CD4-positive, alpha-beta T cell treated with Interleukin-4 for 4 hours (primary cell): ENCODE results near the gene VPS37C.
"Not testable (repeated sequence)": the region's sequence is repeated elsewhere in the genome, so short reads cannot be mapped to it uniquely, and the experiment has no call there.

Source experiments
- DNase-seq: peaks from one replicate; pipeline ENCODE4 v3.0.0-alpha.2; 2020

Gene VPS37C

DNA sequence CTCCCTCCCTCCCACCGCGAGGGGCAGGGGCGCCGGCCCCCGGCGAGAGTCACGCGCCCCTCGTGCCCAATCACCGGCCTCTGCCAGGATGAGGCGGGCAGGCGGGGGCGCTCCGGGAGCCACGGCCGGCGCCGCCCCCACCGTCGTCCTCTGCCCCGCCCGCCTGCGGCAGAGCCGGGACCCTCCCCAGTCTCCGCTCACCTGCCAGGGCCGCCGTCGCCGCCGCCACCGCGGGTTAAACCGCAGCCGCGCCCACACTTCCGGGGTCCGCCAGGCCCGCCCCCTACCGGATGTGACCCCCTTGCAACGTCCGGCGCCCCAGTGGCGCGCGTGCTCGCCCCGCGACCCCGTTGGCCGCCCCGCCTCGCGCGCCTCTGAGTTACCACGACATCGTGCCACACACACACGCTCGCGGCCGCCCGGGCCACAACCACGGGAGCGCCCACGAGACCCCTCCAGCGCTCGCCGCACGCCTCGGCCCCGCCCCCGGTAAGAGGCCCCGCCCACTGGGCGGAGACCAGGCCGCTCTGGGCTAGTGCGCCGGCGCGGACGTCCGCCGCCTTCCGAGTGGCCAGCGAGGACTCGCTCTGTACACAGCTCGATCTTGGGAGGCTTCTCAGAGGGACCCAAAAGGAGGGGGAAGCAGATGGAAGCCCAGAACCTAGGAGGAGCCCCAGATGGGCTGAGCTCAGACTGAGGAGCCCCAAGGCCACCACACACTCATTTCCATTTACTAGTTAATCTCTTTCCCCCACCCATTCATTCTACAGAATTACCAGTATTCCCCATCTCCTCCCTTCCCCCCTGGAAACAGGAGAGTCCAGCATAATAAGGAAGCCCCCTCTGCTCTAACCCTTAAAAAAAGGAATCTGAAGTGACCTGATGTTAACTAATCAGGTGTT is at the start of gene VPS37C:
VPS37C (minus strand) TSS at position 237 of the 902 bp plus-strand sequence. CDS start 22,597 bp downstream, outside the sequence.
- DNase-seq, result peak; percentile 94

DNA sequence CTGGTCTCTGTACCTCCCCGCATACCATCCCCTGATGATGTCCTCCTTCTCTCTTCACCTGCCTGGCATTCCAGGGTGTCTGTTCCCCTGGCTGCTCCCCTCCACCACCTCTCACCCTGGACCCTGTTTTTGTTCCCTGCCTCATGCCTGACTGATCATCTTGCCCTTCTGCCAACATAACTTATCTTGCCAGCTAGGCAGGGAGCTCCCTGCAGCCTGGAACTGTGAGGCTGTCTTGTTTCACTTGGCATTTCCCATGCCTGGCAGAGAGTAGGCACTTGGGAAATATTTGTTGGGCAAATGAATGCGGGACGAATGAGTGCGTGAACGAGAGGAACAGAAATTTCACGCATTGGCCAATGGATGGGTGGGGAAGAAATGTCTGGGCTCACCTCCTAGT is 49.4 kb upstream of the VPS37C start:
- not testable (repeated sequence) for DNase-seq

DNA sequence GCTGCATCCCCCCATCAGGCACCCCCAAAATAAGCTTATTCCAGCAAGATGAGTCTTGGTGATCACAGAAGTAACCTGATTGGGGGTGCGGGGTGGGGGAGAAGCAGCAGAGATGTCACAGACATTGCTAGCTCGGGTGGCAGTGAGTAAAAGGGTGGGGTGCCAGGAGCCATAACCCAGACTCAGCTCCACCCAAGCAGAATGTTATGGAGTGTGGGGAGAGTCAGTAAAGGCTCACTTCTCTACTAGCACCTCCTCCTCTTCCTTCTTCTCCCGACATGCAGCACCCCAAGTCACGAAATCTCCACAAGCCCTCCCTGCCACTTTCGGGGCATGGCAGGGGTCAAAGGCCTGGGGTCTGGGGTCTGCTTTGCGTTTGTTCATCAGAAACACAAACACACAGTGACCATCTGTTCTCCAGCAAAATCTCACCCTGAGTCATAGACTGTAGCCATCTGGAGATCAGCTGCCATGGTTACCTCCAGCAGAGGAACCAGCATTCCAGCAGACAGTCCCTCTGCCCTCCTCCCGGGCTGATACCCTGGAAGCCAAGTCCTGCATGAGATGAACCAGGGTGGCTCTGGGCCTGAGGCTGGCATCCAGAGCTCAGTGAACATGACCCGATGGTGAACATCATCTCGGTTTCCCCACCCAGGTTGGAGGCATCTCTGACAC is 46.5 kb upstream of the VPS37C start:
- not testable (repeated sequence) for DNase-seq

DNA sequence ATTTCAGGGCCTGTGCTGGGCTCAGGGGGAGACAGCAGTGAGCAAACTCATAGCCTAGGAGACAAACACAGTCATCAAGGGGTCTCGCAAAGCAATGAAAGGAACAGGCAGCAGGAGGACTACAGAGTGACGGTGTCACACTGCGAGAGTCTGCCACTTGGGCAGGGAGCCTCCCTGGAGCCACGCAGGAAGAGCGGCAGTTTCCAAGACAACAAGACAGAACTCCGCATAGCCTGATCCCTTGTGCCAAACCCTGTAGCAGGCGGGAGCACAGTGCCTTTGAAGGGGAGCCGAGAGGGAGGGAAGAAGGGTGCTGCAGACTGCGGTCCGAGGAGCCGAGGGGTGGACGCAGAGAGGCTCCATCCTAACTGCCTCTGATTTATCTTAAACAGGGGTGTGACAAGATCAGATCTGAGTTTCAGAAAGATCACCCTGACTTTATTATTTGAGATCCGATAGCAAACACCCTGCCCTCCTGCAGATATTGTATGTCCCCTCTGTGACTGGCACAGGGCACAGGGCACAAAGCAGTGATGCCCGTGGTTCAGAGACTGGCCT is 43.4 kb upstream of the VPS37C start:
- not testable (repeated sequence) for DNase-seq

DNA sequence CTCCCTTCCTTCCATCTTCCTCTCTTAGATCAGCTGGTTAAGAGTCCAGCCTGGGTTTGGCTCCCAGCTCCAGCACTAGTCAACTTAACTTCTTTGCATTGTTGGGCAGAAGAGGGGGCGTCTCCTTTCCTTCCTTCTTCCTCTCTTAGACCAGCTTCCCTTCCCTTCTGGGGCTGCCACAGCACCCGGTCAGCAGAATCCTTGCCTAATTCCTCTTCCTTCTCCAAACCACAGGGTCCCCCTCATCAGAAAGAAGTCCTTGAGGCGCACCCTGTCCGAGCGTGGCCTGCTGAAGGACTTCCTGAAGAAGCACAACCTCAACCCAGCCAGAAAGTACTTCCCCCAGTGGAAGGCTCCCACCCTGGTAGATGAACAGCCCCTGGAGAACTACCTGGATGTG is 42.6 kb upstream of the VPS37C start:
- DNase-seq, result not testable (repeated sequence)

DNA sequence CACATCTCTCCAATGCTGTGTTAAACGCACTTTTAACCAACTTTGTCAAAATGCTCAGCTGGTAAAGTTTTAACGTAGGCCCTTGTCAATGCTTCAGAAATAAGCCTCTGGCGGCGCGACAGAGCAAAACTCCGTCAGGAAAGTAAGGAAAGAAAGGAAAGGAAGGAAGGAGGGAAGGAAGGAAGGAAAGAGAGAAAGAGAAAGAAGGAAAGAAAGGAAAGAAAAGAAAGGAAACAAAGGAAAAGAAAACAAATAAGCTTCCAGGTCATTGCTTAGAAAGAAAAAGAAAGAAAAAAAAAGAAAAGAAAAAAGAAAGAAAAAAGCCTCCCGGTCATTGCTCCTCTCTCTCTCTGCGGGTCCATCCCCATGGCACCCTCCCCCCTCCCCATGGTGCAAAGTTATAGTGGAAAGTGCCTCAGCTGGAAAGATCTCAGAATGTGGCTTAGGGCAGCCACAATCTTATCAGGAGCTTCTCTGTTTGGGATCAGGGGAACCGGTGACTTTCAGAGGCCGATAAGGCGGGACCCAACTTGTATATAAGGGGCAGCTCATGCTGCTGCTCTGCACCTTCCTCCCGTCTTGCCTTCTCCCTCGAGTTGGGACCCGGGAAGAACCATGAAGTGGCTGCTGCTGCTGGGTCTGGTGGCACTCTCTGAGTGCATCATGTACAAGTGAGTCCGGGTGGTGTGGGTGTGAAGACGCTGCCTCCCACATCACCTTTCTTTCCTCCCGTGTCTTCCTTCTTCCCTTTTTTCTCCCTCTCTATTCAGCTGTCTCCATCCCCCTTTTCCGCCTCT is 41.9 kb upstream of the VPS37C start, which contains the start of gene PGA3:
PGA3 (plus strand) TSS at position 566 of the 797 bp plus-strand sequence; CDS start at position 616, 50 bp downstream.
- DNase-seq, result not testable (repeated sequence)

DNA sequence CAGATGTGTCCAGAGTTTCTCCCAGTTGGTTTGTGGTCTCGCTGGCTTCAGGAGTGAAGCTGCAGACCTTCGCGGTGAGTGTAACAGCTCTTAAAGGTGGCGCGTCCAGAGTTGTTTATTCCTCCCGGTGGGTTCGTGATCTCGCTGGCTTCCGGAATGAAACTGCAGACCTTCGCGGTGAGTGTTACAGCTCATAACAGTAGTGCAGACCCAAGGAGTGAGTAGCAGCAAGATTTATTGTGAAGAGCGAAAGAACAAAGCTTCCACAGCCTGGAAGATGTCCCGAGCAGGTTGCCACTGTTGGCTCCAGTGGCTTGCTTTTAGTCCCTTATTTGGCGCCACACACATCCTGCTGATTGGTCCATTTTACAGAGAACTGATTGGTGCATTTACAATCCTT is 40.2 kb upstream of the VPS37C start:
- no peak for DNase-seq

DNA sequence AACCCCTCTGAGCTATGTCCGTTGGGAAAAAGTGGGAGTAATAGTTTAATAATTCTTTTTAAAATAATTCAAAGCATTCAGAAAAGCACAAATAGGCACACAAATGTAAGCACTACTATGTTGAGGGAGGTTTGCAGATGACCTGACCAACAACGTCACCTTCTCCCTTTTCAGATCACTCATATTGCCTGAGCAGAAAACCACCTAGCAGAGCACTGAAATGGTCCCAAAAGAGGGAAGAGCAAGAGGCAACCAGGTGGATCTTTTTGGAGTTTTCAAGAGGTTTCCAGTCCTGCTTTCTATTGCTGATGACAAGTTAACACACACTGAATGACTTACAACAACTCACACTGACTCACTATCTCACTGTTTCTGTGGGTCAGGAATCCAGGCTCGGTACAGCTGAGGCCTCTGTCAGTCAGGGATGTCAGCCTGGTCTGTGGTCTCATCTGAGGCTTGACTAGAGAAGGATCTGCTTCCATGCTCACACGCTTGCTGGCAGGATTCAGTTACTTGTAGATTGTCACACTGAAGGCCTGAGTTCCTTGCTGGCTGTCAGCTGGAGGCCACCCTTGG is 37.8 kb upstream of the VPS37C start:
- DNase-seq, result no peak

DNA sequence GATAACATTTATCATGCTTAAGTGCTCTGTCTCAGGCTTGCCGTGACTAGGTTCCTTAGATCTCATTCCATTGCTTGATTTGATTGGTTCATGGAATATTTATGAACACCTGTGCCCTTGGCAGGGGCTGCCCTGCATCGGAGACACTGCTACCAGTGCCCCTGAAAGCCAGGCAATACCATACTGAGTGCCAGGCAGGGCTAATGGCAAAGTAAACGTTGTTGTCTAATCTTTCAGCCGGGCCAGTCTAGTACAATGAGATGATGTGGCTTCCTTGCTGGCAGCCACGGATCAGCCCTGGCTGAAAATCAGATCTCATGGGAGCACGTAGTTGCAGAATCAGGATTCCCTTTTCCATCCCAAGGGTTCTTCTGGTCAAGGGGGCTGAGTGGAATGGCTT is 37.1 kb upstream of the VPS37C start:
- no peak for DNase-seq

DNA sequence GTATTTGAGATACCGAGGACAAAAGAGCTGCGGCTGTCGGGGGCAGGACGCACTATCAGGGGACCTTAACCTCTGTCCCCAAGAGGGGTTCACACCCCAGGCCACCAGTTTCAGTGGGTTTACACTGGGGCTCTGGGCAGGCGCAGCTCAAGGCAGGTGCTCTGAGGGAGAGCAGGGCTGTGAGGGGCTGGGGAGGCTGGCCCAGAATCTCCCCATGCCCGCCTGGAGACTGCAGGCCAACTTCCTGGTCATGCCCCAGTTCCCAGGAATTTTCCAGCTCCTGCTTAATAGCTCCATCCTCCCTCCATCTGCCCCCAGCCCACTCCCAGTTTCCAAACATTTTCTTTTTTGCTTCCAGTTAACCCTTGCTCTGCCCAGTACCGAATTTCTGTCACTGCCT is 34.5 kb upstream of the VPS37C start:
- DNase-seq, result no peak

DNA sequence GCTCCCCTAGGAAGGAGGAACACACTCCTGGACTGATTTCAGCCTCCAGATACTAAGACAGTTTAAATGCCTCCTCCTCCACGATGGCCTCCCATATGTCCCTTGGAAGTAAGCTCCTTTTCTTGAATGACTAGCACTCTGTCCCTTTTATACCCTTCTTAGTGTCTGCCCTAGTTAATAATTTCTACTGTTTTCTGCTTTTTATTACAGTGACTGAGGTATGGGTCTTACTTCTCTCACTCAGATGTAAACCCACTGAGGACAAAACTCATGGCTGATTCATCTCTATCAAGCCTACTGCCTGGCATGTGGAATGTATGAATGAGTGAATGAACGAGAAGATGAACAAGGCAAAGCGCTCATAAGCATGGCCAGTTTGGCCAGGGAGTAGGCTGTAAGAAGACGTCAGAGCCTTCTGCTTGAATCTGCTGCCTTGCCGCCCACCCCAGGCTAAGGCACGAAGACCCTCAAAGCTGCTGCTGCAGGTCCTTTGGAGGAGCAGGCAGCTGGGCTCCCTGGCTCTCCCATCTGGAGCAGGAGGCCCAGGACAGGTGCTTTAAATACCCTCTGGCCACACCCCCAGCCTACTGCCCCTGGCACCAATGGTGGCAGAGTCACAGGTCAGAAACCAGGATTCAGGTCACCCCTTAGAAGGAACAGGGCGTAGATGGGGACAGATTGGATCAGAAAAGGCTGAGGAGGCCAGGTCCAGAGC is 33.9 kb upstream of the VPS37C start:
- no peak for DNase-seq

DNA sequence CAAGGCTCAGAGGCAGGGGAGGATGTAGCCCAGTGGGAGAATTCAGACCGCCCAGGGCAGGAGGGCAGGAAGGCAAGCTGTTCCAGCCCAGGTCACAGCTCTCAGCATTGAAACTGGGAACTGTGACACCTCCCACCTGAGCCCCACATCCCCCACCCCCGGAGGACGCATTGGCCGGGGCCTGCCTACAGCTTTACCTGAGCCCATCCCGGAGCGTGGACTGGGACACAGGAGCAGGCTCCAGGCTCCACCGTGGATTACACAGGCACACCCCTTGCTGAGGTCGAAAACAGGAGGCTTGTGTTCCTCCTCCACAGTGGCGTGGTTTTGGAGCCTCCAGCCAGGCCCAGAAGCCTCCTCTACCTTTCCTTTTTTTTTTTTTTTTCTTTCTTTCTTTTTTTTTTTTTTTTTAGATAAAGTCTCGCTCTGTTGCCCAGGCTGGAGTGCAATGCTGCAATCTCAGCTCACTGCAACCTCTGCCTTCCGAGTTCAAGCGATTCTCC is 33.0 kb upstream of the VPS37C start:
- no peak for DNase-seq

DNA sequence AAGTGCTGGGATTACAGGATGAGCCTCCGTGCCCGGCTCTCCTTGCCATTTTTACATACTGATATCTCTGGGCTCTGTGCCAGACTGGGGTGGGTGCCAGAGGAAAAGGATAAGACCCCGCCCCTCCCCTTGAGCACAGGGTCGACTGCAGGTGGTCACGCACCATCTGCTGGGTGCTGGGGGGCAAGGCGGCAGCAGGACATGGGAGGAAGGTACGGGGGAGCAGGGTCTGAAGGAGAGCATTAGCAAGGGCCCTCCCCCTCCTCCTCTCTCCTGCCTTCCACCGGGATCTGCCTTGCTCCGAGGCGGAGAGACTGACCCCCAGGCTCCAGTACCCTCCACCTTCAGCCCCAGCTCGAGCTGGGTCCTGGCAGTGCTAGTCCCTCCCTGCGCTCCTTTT is 32.4 kb upstream of the VPS37C start:
- DNase-seq, result no peak

DNA sequence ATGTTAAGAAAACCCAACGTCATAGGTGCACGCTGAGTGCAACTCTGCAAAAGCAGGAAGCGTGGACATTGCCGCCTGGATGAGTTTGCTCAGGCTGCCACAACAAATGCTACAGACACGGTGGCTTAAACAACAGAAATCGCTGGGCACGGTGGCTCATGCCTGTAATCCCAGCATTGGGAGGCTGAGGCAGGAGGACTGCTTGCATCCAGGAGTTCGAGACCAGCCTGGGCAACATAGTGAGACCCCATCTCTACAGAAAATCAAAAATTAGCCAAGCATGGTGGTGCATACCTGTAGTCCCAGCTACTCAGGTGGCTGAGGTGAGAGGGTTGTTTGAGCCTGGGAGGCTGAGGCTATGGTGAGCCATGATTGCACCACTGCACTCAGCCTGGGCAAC is 28.7 kb upstream of the VPS37C start:
- no peak for DNase-seq

DNA sequence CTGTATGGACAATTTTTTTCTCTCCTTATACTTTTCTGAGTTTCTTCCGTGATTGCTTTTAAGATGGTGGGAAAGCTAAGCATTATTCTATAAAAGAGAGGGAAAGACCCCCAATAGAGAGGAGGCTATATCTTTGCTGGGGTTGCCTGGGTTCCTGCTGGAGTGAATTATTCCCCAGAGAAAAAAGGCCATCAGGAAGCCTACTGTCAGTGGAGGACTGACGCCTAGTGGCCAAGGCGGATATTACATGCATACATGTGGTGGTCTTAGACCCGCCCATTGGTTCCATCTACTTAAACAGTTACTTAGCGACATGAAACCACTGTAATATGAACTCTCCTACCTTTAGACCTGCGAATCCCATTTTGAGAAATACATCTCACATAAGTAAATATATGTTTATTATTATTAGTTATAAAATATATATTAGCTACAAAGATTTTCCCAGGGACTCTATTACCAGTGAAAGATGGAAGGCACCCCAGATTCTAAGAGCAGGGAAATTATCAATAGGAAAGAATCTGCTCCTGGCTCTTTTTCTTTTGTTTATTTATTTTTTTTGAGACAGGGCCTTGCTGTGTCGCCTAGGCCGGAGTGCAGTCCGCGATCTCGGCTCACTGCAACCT is 26.4 kb upstream of the VPS37C start:
- DNase-seq, result peak; percentile 75

DNA sequence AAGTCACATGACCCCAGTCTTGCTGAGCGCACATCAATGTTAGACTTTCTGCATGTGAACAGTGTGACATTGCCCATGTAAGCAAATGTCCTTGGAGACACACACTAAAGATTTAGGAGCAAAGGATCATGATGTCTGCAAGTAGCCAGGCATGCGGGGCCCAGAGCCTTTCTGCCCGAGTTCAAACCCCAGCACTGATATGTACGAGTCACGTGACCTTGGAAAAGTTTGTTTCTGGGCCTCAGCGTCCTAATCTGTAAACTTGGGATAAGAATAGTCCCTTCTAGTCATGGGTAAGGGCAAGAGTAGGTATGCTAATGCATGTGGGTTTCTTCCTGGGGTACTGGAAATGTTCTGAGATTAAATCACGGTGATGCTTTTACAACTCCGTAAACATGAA is 25.3 kb upstream of the VPS37C start:
- no peak for DNase-seq

DNA sequence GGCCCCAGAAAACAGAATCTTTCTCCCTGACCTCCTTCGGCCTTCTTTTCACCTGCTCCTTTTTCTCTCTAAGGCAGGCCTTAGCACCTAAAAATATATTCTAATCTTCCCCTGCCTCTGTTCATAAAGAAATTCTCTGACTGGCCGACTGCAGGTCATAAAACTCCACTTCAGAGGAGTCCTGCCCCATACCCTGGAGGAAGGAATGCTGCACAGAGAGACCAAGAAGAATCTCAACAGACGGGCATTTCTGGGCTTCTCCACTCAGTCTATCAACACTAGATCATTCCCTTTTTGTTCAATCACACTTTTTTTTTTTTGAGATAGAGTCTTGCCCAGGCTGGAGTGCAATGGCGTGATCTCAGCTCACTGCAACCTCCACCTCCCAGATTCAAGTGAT is 22.4 kb upstream of the VPS37C start:
- DNase-seq, result no peak

DNA sequence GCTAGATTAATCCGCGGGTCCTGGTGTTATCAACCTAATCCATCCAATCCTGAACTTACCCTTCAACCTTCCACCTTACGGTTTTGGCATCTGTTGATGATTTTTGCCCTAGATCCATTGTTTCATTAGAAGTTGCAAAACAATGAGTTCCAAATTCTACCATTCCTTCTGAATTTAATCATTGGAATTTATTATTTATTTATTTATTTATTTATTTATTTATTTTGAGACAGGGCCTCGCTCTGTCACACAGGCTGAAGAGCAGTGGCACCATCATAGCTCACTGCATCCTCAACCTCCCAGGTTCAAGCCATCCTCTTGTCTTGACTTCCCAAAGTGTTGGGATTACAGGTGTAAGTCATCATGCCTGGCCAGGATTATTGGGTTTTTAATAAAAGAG is 20.3 kb upstream of the VPS37C start:
- no peak for DNase-seq

DNA sequence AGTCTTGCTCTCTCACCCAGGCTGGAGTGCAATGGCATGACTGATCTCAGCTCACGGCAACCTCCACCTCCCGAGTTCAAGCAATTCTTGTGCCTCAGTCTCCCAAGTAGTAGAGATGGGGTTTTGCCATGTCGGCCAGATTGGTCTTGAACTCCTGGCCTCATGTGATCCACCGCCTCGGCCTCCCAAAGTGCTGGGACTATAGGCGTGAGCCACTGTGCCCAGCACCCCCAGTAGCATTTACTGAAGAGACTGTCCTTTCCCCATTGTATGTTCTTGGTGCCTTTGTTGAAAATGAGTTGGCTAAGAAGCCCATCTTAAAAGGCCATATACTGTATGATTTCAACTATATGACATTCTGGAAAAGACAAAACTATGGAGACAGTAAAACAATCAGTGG is 19.0 kb upstream of the VPS37C start:
- DNase-seq, result not testable (repeated sequence)

DNA sequence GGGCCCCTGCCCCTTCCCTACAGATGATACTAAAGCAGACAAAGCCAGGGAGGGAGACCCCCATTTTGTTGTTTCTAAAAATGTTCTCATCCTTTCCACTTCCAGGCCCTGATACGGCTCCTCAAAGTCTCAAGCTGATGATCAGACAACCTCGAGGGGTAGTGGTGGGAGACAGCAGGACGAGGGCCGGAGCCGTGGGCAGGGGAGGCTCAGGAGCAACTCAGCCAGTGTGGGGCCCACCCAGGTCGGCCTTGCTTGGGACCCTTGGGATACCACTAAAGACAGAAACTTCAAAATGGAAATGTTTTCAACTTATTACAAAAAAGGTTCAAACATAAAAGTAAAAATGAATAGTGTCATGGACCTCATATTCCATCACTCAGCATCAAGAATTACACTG is 15.2 kb upstream of the VPS37C start:
- no peak for DNase-seq

DNA sequence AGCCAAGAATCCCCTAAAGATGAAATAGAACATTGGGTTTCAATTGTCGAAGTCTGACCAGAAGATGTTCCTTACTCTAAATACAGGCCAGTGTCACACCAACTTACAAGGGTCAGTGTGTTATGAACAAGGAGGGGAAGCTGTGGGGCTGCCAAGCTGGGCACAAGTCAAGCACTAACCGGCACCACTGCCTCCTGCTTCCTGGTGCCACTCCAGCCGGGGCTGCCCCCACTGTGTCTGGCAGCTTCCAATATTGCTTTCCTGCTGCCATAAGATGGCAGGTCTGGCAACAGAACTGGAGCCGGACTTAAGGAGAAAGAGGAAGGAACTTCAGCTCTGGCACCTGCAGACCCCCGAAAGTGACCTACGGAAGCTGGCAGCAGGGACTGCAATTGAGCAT is 13.7 kb upstream of the VPS37C start:
- DNase-seq, result no peak
